Astrocyte (in vitro differentiated cells and primary cell): ENCODE data around the gene C10orf62. TPM values are rescaled to one million over a fixed set of nuclear protein-coding genes. Genes with fewer than 3 reads are reported as not detected.

Source experiments
- DNase-seq: peaks from one replicate; pipeline ENCODE4 v3.0.0-alpha.2; 2010; ENCODE audit warnings: low read depth
- FAIRE-seq: peaks from 2 replicates; lab custom pipeline; 2011; peaks lifted over from hg19 to GRCh38; lab: Jason Lieb, UNC
- H2AFZ ChIP-seq: 2 replicates; pipeline ENCODE4 v1.6.0; 2012; ENCODE audit warnings: low read depth, low read length, inconsistent platforms
- H3K27ac ChIP-seq: 2 replicates; pipeline ENCODE4 v1.5.1; 2011; ENCODE audit warnings: low read depth, low read length, inconsistent platforms
- H3K27me3 ChIP-seq: 2 replicates; pipeline ENCODE4 v1.6.0; 2011; ENCODE audit warnings: low read length, inconsistent platforms; ENCODE audit not compliant: insufficient read depth
- H3K36me3 ChIP-seq: 2 replicates; pipeline ENCODE4 v1.5.1; 2011; ENCODE audit warnings: low read length, inconsistent platforms; ENCODE audit not compliant: insufficient read depth
- H3K4me1 ChIP-seq: 2 replicates; pipeline ENCODE4 v1.5.1; 2011; ENCODE audit warnings: low read length, inconsistent platforms; ENCODE audit not compliant: insufficient read depth
- H3K4me2 ChIP-seq: 2 replicates; pipeline ENCODE4 v1.6.0; 2012; ENCODE audit warnings: low read length, inconsistent platforms
- H3K4me3 ChIP-seq: 2 replicates; pipeline ENCODE4 v1.5.1; 2011; ENCODE audit warnings: low read depth, mild to moderate bottlenecking, low read length, inconsistent platforms; ENCODE audit not compliant: insufficient read depth
- H3K79me2 ChIP-seq: 2 replicates; pipeline ENCODE4 v1.6.0; 2012; ENCODE audit warnings: mild to moderate bottlenecking, low read length, inconsistent platforms; ENCODE audit not compliant: insufficient read depth
- H3K9ac ChIP-seq: 2 replicates; pipeline ENCODE4 v1.6.0; 2012; ENCODE audit warnings: mild to moderate bottlenecking, low read length, inconsistent platforms
- H3K9me3 ChIP-seq: 2 replicates; pipeline ENCODE4 v1.5.1; 2012; ENCODE audit warnings: low read depth, mild to moderate bottlenecking, low read length, inconsistent platforms; ENCODE audit not compliant: insufficient read depth
- H4K20me1 ChIP-seq: 2 replicates; pipeline ENCODE4 v1.6.0; 2012; ENCODE audit warnings: low read length, inconsistent platforms; ENCODE audit not compliant: insufficient read depth
- H3K27ac Mint-ChIP-seq: one replicate; pipeline ENCODE4 v1.8.0; 2021; ENCODE audit warnings: mild to moderate bottlenecking, mixed read lengths; ENCODE audit not compliant: unreplicated experiment
- H3K27me3 Mint-ChIP-seq: one replicate; pipeline ENCODE4 v1.8.0; 2021; ENCODE audit warnings: low read depth, mixed read lengths; ENCODE audit not compliant: unreplicated experiment
- H3K36me3 Mint-ChIP-seq: one replicate; pipeline ENCODE4 v1.8.0; 2021; ENCODE audit warnings: low read depth, mixed read lengths; ENCODE audit not compliant: unreplicated experiment
- H3K4me1 Mint-ChIP-seq: one replicate; pipeline ENCODE4 v1.8.0; 2021; ENCODE audit warnings: low read depth, mixed read lengths; ENCODE audit not compliant: unreplicated experiment
- H3K4me3 Mint-ChIP-seq: one replicate; pipeline ENCODE4 v1.8.0; 2021; ENCODE audit warnings: mild to moderate bottlenecking, moderate library complexity, mixed read lengths; ENCODE audit not compliant: unreplicated experiment
- H3K9me3 Mint-ChIP-seq: one replicate; pipeline ENCODE4 v1.8.0; 2021; ENCODE audit warnings: mild to moderate bottlenecking, mixed read lengths; ENCODE audit not compliant: unreplicated experiment
- CTCF ChIP-seq: IDR thresholded peaks from 2 replicates; pipeline ENCODE4 v1.5.1; 2011; ENCODE audit warnings: low read depth, mild to moderate bottlenecking, inconsistent platforms, low read length, moderate library complexity; ENCODE audit not compliant: insufficient read depth
- EZH2 ChIP-seq: IDR thresholded peaks from 2 replicates; pipeline ENCODE4 v1.6.1; 2012; ENCODE audit warnings: mild to moderate bottlenecking, low read length, inconsistent platforms; ENCODE audit not compliant: insufficient read depth
- total RNA-seq: library from RNA; stranded (reverse); gene quantifications from 2 replicates; pipeline ENCODE4 v1.2.1, GENCODE V29; 2021

Gene C10orf62
- total RNA-seq, 1 donor from 2014 or later, result not detected

- DNase-seq (no peak), FAIRE-seq (no peak)
- Histone ChIP-seq H2AFZ (no peak overlapping the region), H3K9ac (no peak overlapping the region), H4K20me1 (no peaks in the 10 kb centered on the region), H3K9me3 (no peaks in the 10 kb centered on the region), H3K4me2 (no peak overlapping the region), H3K4me3 (no peak overlapping the region), H3K27ac (no peak overlapping the region), H3K4me1 (peaks cover 5% of the 10 kb centered on the region), H3K79me2 (no peaks in the 10 kb centered on the region), H3K36me3 (no peaks in the 10 kb centered on the region), H3K27me3 (no peaks in the 10 kb centered on the region)
- H3K4me3 Mint-ChIP-seq, result no peak overlapping the region
- H3K27me3 Mint-ChIP-seq, result no peaks in the 10 kb centered on the region
- no peak overlapping the region for H3K27ac Mint-ChIP-seq
- no peaks in the 10 kb centered on the region for H3K4me1 Mint-ChIP-seq
- H3K36me3 Mint-ChIP-seq, result peaks cover 3% of the 10 kb centered on the region
- H3K9me3 Mint-ChIP-seq, result no peaks in the 10 kb centered on the region
- TF ChIP-seq EZH2, result no peak
- TF ChIP-seq CTCF, result no peak
Observed at GRCh38 chr10:97631098-97631497, 41.6 kb downstream of the C10orf62 start.

- H3K9ac ChIP-seq, result peak within 1 kb of the TSS; percentile 75
- Mint-ChIP-seq H3K36me3 (no peaks in the 10 kb centered on the region), H3K9me3 (no peaks in the 10 kb centered on the region), H3K27ac (peak within 1 kb of the TSS; percentile 95), H3K4me3 (peak within 1 kb of the TSS; percentile 100), H3K27me3 (no peaks in the 10 kb centered on the region), H3K4me1 (no peaks in the 10 kb centered on the region)
- no peaks in the 10 kb centered on the region for H3K36me3 ChIP-seq
- peak within 1 kb of the TSS; percentile 74 for H3K4me3 ChIP-seq
- DNase-seq, result peak; percentile 80
- FAIRE-seq, result no peak
- peaks cover 5% of the 10 kb centered on the region for H3K4me1 ChIP-seq
- H2AFZ ChIP-seq, result peak within 1 kb of the TSS; percentile 95
- H3K79me2 ChIP-seq, result no peaks in the 10 kb centered on the region
- H3K27ac ChIP-seq, result no peak within 1 kb of the TSS
- H3K27me3 ChIP-seq, result no peaks in the 10 kb centered on the region
- H4K20me1 ChIP-seq, result no peaks in the 10 kb centered on the region
- no peak for TF ChIP-seq EZH2
- TF ChIP-seq CTCF, result no peak
- H3K4me2 ChIP-seq, result peak within 1 kb of the TSS; percentile 90
- no peaks in the 10 kb centered on the region for H3K9me3 ChIP-seq
Observed at GRCh38 chr10:97632949-97633884, 43.7 kb downstream of the C10orf62 start, which contains the start of gene MORN4. MORN4 (minus strand) TSS chr10:97633500; CDS start chr10:97619653, 13,847 bp downstream.
